Measurements from ENCODE around the gene KATNAL2. TPM values are rescaled to one million over a fixed set of nuclear protein-coding genes. Genes with fewer than 3 reads are reported as not detected.

The KATNAL2 gene
- total RNA-seq, 1 donor from 2014 or later: 2.7 TPM

GRCh38 chr18:47081578-47081977 is 164.2 kb downstream of the KATNAL2 start:
- no peak for ATAC-seq
- DNase-seq (ENCODE audit: missing footprints): no peak
- intact Hi-C loops (cut with DNase I): no loop called here

GRCh38 chr18:47087676-47088075 is 170.3 kb downstream of the KATNAL2 start:
- DNase-seq (ENCODE audit: missing footprints) (no peak), ATAC-seq (no peak)
- intact Hi-C loops (cut with DNase I): no loop called here

- intact Hi-C loops (cut with DNase I): no loop called here
- ATAC-seq (no peak), DNase-seq (ENCODE audit: missing footprints) (no peak)
Measured at GRCh38 chr18:47095810-47096209, 178.4 kb downstream of the KATNAL2 start.

GRCh38 chr18:47100212-47100831 is 182.9 kb downstream of the KATNAL2 start:
- ATAC-seq (peak; percentile 39), DNase-seq (ENCODE audit: missing footprints) (no peak)
- intact Hi-C loops (cut with DNase I): loop anchor here (1.0 to 2.0 kb wide), 2 partner anchors 104 to 649 kb away; no protein-coding TSS in a partner anchor

- DNase-seq (ENCODE audit: missing footprints) (no peak), ATAC-seq (no peak)
- intact Hi-C loops (cut with DNase I): no loop called here
Measured at GRCh38 chr18:47108373-47108772, 191.0 kb downstream of the KATNAL2 start.

- no peak for ATAC-seq
- intact Hi-C loops (cut with DNase I): no loop called here
- peak; percentile 51 for DNase-seq (ENCODE audit: missing footprints)
Measured at GRCh38 chr18:47108998-47109405, 191.6 kb downstream of the KATNAL2 start.

- intact Hi-C loops (cut with DNase I): no loop called here
- DNase-seq (ENCODE audit: missing footprints) (no peak), ATAC-seq (no peak)
Measured at GRCh38 chr18:47109720-47110119, 192.3 kb downstream of the KATNAL2 start.

GRCh38 chr18:47110492-47111274 is 193.3 kb downstream of the KATNAL2 start:
- intact Hi-C loops (cut with DNase I): no loop called here
- ATAC-seq (no peak), DNase-seq (ENCODE audit: missing footprints) (no peak)

GRCh38 chr18:47113796-47114540 is 196.6 kb downstream of the KATNAL2 start:
- ATAC-seq (no peak), DNase-seq (ENCODE audit: missing footprints) (no peak)
- intact Hi-C loops (cut with DNase I): no loop called here

- intact Hi-C loops (cut with DNase I): no loop called here
- DNase-seq (ENCODE audit: missing footprints) (no peak), ATAC-seq (no peak)
Measured at GRCh38 chr18:47115205-47115604, 197.8 kb downstream of the KATNAL2 start.

GRCh38 chr18:47118981-47119380 is 201.6 kb downstream of the KATNAL2 start:
- intact Hi-C loops (cut with DNase I): no loop called here
- ATAC-seq: no peak
- no peak for DNase-seq (ENCODE audit: missing footprints)

- intact Hi-C loops (cut with DNase I): no loop called here
- DNase-seq (ENCODE audit: missing footprints) (no peak), ATAC-seq (no peak)
Measured at GRCh38 chr18:47120428-47120827, 203.0 kb downstream of the KATNAL2 start.

GRCh38 chr18:47121146-47121545 is 203.7 kb downstream of the KATNAL2 start:
- intact Hi-C loops (cut with DNase I): no loop called here
- ATAC-seq (no peak), DNase-seq (ENCODE audit: missing footprints) (no peak)

GRCh38 chr18:47141289-47141688 is 223.9 kb downstream of the KATNAL2 start:
- no peak for DNase-seq (ENCODE audit: missing footprints)

GRCh38 chr18:47143153-47143552 is 225.8 kb downstream of the KATNAL2 start:
- intact Hi-C loops (cut with DNase I): loop anchor here (5.0 kb wide), 1 partner anchor 34 kb away; the partner anchor contains the start of gene IER3IP1
- no peak for DNase-seq (ENCODE audit: missing footprints)
- ATAC-seq: no peak

More at GRCh38 chr18:47141289-47141688, 223.9 kb downstream of the KATNAL2 start:
- intact Hi-C loops (cut with DNase I): loop anchor here (5.0 kb wide), 1 partner anchor 36 kb away; the partner anchor contains the start of gene IER3IP1
- ATAC-seq: no peak

GRCh38 chr18:47143899-47144485 is 226.6 kb downstream of the KATNAL2 start:
- intact Hi-C loops (cut with DNase I): loop anchor here (5.0 kb wide), 1 partner anchor 33 kb away; the partner anchor contains the start of gene IER3IP1
- DNase-seq (ENCODE audit: missing footprints): no peak
- ATAC-seq: peak; percentile 54

GRCh38 chr18:47146206-47146605 is 228.8 kb downstream of the KATNAL2 start:
- DNase-seq (ENCODE audit: missing footprints) (no peak), ATAC-seq (no peak)
- intact Hi-C loops (cut with DNase I): no loop called here

GRCh38 chr18:47149457-47150028 is 232.1 kb downstream of the KATNAL2 start:
- ATAC-seq (no peak), DNase-seq (ENCODE audit: missing footprints) (no peak)
- intact Hi-C loops (cut with DNase I): no loop called here

Data from Right ventricle myocardium inferior (tissue), 1 donor.